HK-2 (cell line): ENCODE measurements around the gene PYCR2.
"Not testable (repeated sequence)": the region's sequence is repeated elsewhere in the genome, so short reads cannot be mapped to it uniquely, and the experiment has no call there.

Experiments used
- DNase-seq: peaks from one replicate; pipeline ENCODE4 v3.0.0-alpha.2; 2018; ENCODE audit not compliant: unreplicated experiment

Gene PYCR2

DNA sequence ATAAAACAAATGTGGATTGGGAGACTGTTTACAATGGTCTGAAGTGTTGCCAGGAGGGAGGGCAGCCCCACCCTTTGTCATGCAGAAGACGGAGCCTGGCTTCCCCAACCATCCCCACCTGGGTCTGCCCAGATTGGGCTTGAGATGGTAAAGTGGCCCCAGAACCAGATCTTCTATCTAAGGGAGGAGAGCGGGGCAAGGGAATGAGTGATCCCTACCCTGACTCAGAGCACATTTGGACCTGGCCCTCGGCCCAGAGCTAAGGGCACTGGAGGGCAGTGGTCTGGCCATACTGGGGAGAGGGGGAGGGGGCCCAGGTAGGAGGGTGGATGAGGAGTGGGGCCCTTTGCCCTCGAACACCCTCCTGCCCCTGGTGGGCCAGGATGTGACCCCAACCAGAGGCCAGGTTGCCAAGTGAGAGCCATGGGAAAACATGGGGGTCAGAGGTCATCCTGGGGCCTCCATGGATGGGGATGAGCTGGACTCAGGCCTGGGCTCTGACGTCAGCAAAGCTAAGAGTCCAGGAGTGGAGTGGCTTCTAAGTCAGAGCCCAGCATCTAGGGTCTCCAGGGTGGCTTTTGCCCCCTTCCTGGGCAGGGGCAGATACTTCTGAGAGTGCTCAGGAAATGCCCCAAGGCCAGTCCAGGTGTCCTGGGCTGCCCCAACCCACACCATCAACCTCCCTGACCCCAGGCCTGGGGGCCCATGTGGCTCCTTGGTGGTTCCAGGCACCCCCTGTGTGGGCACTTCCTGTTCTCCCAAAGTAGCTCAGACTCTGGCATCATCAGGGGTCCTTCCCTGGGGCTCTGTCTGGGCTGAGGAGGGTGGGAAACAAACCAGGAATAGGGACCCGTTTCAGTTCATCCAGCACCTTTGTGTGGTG is 33.5 kb downstream of the PYCR2 start:
- no peak for DNase-seq

- DNase-seq = no peak
Measured at GRCh38 chr1:225889743-225890142, 34.3 kb downstream of the PYCR2 start.

- no peak for DNase-seq
Measured at GRCh38 chr1:225888898-225889601, 35.0 kb downstream of the PYCR2 start, which contains the start of gene LEFTY1. Gene LEFTY1 (minus strand): TSS chr1:225889146. CDS start chr1:225889066, 80 bp downstream.

- DNase-seq = no peak
Measured at GRCh38 chr1:225888289-225888897, 35.7 kb downstream of the PYCR2 start.

- not testable (repeated sequence) for DNase-seq
Measured at GRCh38 chr1:225887554-225888288, 36.3 kb downstream of the PYCR2 start.

- no peak for DNase-seq
Measured at GRCh38 chr1:225887030-225887314, 37.1 kb downstream of the PYCR2 start.

DNA sequence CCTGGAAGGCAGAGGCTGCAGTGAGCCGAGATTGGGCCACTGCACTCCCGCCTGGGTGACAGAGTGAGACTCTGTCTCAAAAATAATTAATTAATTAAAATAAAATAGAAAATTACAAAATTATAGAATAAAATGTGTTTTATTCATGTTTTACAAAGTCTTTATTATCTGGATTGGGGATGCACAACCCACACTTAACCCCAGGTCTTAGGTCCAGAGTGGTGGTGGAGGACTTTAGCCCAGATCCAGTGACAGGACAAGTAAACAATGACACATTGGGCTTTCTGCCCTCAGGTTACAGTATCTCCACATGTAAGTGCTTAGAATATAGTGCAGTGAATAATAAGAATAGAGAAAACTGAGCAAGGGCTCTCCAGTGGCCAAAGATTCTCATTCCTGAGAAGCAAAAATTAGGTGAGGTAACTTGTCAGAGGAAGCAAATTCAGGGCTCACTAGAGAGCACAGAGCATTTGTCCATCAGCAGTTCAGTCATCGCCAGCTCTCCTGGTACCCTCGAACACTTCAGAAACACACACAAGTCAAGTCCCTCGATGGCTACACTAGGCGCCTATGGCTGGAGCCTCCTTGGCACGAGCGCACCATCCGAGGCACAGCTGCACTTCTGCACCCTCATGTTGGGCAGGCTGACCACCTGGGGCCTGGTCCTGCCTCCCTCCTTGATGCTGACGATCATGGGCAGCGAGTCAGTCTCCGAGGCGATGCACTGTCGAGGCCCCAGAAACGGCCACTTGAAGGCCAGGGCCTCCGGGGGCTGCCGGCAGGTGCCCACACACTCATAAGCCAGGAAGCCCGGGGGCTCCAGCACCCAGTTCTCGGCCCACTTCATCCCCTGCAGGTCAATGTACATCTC is 37.7 kb downstream of the PYCR2 start:
- DNase-seq = no peak

GRCh38 chr1:225885336-225885735 is 38.7 kb downstream of the PYCR2 start:
- DNase-seq = no peak

DNA sequence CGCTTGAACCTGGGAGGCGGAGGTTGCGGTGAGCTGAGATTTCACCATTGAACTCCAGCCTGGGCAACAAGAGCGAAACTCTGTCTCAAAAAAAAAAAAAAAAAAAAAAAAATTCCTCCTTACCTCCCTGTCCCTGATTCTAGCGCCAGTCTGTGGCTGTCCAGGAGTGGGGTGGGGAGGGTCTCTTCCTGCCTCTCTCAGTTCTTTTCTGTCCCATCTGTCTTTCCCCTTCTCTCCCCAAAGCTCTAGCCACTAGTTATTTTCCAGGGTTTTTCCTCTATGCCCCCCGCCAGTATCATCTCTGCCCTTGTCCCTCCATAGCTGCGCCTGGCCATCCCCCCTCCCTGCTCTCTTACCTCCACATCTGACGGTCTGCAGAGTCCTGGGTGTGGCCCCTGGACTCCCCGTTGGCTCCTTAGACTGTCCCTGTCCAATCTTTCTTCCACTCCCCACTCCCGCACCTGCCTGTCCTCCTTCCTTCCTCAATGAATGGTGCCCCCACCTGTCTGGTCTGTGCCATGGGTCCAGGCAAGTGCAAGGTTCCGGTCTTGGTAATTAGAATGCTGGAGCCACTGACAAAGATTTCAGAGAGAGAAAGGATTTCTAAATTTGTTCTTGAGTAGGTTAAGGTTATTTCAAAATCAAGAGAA is 40.3 kb downstream of the PYCR2 start:
- no peak for DNase-seq

GRCh38 chr1:225882694-225883615 is 41.1 kb downstream of the PYCR2 start:
- peak; percentile 75 for DNase-seq

GRCh38 chr1:225881959-225882693 is 41.9 kb downstream of the PYCR2 start, which contains the start of gene TMEM63A:
Gene TMEM63A (minus strand): TSS chr1:225882380. CDS start chr1:225877580, 4,800 bp downstream.
- peak; percentile 92 for DNase-seq

DNA sequence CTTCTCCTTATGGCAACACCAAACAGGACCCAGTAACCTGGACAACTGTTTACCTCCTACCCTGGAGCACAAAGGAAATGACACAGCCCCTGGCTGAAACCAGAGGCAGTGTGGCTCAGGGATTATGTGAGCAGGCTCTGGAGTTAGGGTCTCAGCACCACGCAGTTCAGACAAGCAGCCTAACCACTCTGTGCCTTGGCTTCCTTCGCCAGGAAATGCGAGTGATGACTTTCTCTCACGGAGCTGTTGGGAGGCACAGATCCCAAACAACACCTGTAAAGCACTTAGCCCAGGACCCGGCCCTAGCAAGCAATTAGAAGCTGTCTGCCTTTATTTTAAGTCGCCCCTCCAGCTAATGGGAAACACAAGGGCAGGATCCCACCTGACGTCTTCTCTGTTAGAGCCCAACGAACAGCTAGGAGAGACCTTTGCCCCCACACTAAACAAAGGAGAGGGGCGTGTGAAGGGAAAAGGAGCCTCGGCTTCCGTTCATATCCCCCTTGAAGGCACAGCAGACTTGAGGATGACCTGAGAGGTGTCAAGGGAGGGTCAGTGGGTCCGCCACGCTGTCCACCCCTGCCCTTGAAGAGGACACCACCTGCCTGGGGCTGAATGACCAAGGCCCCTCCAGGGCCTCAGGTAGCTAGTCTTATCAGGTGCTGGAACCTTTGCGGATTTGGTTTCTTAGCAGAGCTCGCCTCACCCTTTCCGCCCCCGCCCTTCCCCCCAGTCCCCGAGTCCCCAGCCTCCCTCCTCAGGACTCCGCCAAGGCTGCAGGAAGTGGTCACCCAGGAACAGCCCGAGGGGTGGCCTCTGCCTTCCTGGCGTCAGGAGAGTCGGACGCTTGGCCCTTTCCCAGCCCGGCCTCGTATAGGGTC is 42.7 kb downstream of the PYCR2 start:
- DNase-seq = peak; percentile 67

GRCh38 chr1:225880636-225881035 is 43.4 kb downstream of the PYCR2 start:
- no peak for DNase-seq

DNA sequence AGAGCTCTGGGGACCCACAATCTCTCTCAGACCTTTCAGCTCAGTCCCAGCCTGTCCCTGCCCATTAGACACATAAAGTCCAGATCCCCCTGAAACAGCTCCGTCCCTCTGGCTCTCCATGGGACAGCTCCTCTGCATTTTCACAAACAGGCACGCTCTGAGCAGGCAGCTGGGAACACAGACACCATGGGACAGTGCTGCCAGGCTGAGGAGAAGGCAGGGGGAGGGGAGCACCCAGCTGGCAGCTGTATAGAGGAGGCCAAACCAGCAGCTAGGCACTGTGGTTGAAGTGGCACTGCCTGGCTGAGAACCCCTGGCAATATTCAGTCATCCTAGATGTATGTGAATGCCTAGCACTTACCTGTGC is 43.8 kb downstream of the PYCR2 start:
- DNase-seq = no peak

DNA sequence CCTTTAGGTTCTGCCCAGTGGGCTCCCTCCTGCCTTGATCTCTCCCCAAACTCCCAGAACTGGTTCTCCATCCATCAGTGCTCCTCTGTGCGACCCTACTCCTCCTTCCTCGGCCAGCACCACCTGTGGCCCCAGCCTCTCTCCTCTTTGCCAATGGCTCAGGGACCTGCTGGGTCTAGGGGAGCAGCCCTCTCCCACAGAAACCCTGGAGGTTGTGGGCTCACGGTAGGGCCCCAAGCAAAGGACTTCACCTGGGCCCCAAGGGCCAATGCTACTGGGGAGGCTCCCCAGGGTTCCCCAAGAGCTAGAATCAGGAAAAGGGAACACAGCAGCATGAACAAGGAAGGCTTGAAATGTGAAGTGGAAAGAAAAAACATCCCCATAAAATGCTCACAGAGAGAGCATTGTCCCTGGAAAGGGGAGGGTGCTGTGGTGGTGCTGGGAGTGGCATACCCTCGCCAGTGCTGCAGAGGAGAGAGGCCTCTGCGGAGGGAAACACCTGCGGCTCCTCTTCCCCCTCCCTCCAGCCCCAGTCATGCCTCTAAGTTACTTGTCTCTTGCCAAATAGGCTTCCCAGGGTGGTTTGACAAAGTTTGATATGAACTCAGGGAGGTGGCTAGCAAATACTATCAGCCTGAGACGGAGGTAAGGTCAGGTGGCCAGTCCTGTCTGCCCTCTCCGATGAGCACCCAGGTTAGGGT is 44.4 kb downstream of the PYCR2 start:
- no peak for DNase-seq

- DNase-seq = no peak
Measured at GRCh38 chr1:225878282-225878681, 45.8 kb downstream of the PYCR2 start.

GRCh38 chr1:225877580-225877979 is 46.5 kb downstream of the PYCR2 start:
- peak; percentile 55 for DNase-seq
